Mononuclear cell (primary cell): Measurements from ENCODE around the gene BEX4. TPM values are rescaled to one million over a fixed set of nuclear protein-coding genes. Genes with fewer than 3 reads are reported as not detected.

Experiments
- H3K27me3 ChIP-seq: 2 replicates; pipeline ENCODE4 v1.6.0; 2011; ENCODE audit warnings: low read length, control low read depth; ENCODE audit not compliant: insufficient read depth
- H3K4me1 ChIP-seq: 2 replicates; pipeline ENCODE4 v1.5.1; 2011; ENCODE audit warnings: mild to moderate bottlenecking, low read length, control low read depth; ENCODE audit not compliant: insufficient read depth
- H3K4me3 ChIP-seq: 2 replicates; pipeline ENCODE4 v1.5.1; 2011; ENCODE audit warnings: mild to moderate bottlenecking, low read length, moderate library complexity
- H3K9me3 ChIP-seq: 2 replicates; pipeline ENCODE4 v1.5.1; 2011; ENCODE audit warnings: low read depth, mild to moderate bottlenecking, control low read depth, low read length
- total RNA-seq: library from RNA; depleted of rRNA; stranded (reverse); fragments of >200 nt; gene quantifications from one replicate; pipeline ENCODE4 v1.2.3, GENCODE V29; 2012

BEX4 gene
- total RNA-seq, 1 donor = 38.4 TPM

DNA sequence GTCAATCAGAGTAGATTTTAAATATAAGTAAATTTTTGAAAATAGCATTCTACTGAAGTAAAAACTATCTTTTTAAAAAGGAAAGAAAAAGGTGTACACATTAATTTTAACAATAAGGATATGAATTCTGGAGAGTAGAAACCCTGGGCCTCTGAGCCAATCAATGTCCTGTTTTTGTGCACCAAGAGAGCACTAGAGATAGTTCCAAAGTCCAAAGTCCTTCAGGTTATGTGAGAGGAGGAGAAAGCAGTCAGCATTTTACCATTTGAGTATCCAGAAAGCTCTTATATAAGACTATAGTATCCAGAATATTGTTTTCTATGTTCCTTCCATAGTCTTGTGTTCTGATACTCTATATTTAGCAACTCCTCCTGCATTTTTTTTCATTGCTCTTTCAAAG lies 43.4 kb downstream of the BEX4 start:
- peaks cover 3% of the 10 kb centered on the region for H3K27me3 ChIP-seq
- peaks cover 8% of the 10 kb centered on the region for H3K4me1 ChIP-seq
- H3K4me3 ChIP-seq = no peak overlapping the region
- no peaks in the 10 kb centered on the region for H3K9me3 ChIP-seq

Other genes starting within 250 kb of the BEX4 start
- gene BEX1, start 150.9 kb upstream of the BEX4 start, total RNA-seq = 0.52 TPM
- gene NXF3, start 122.0 kb upstream of the BEX4 start, total RNA-seq = 0.73 TPM
- gene TCEAL8, start 40.0 kb downstream of the BEX4 start, total RNA-seq = 29.5 TPM
- gene TCEAL5, start 61.6 kb downstream of the BEX4 start, total RNA-seq = 0.10 TPM
- gene BEX2, start 95.9 kb downstream of the BEX4 start, total RNA-seq = 32.5 TPM
- gene TCEAL7, start 115.1 kb downstream of the BEX4 start, total RNA-seq = 0.21 TPM
- 2.5 TPM for gene TCEAL9, start 141.4 kb downstream of the BEX4 start, total RNA-seq
- 38.6 TPM for gene BEX3, start 161.4 kb downstream of the BEX4 start, total RNA-seq